Hematopoietic multipotent progenitor cell treated with erythropoietin and hydrocortisone succinate and interleukin-3 and kit ligand, for 8 days (in vitro differentiated cells): ENCODE results near the gene GSX1.
"Not testable (repeated sequence)": the region's sequence is repeated elsewhere in the genome, so short reads cannot be mapped to it uniquely, and the experiment has no call there.

ENCODE experiments used
- DNase-seq: peaks from one replicate; pipeline ENCODE4 v3.0.0-alpha.2; 2015

Gene GSX1

DNA sequence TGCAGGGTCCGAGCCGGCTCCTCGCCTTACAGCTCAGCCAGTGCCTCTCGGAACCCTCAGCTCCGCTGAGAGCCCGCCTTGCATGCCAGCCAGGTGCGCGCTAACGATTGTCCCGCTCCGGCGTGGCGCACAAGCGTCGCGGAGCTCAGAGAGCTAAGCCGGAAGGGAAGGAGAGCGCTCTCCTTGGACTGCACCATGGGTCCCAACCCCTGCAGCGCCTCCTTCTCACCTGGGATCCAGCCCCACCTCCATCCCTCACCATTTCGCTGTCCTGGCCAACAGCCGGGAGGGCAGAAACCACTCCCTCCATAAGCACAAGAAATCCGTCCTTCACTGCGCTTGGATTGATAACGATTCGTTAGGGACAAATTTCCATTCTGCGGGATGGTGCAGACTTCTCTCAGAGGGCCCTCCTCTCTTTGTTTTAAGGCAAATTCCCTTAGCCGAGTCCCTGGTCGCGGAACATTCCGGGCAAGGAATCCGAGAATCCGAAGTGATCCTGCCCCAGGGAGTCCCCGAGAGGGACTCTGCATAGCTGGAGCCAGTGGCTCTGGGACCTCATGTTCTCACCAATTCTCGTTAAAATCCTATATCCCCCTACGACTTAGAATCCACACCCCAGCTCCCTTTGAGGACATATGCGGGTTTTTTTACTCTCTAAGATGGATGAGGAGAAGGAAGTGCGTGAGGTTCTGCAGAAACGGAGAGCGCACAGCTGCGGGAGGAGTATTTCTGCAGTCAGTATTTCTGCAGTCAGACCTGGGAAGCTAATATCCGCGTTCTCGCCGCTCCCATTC, 2.8 kb downstream of the GSX1 start:
- no peak for DNase-seq

DNA sequence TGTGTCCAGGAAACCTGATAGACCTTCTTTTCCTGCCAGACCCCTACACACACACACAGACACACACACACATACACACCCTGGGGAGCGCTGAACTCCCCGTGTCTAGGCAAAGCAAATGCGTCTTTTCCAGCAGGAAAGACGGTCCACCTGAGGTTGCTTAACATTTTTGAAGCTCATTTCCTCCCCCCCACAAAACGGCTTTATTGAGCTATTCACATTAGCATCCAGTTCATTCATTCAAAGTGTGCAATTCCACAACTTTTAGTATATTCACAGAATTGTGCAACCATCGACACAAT, 3.4 kb downstream of the GSX1 start:
- no peak for DNase-seq

DNA sequence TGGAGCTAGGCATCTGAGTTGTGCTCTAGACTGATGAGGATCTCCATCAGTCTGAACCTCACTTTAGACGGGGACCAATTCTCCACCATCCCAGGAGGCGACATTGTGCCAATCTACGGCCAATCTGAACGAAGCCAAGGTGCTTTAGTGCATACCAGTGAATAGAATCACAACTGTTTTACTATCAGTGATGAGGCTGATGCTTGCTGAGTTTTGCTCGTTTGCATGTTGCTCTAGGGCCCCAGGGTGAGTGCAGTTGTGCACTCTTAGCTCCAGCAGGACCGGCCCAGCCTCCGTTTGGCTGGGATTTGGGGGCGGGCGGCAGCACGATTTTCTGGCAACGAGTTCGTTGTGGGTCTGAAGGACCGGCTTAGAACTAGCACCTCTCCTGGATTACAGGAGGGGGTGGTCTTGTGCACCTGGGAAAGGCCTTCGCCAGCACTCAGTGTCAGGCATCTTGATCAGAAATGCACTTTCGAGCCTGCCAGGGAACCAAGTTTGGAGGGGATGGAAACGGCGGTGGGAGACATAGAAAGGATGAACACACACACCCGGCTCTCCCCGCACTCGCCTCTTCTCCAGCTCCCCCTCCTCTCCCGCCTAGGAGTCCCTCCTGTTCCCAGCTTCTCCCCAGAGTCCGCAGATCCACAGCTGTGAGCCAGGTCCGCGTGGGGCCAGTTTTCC, 4.4 kb downstream of the GSX1 start:
- no peak for DNase-seq

DNA sequence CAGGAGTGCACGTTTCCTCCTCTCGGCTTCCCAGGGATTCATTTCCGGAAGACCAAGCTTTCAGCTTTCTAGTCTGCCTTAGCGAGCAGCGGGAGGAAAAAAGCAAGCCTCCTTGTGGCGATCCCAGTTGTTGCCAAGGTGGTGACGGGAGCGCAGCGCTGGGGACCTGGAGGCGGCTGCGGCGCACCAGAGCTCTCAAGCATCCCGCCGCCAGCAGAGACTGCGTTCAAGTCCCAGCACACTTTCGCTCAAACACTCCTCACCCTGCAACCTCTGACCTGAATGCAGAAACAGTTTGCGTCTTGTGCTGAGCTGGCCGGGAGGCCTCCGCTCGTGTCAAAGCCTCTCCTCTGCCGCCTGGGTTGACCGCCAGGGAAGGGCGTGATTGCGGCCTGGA, 4.9 kb downstream of the GSX1 start:
- DNase-seq: no peak

DNA sequence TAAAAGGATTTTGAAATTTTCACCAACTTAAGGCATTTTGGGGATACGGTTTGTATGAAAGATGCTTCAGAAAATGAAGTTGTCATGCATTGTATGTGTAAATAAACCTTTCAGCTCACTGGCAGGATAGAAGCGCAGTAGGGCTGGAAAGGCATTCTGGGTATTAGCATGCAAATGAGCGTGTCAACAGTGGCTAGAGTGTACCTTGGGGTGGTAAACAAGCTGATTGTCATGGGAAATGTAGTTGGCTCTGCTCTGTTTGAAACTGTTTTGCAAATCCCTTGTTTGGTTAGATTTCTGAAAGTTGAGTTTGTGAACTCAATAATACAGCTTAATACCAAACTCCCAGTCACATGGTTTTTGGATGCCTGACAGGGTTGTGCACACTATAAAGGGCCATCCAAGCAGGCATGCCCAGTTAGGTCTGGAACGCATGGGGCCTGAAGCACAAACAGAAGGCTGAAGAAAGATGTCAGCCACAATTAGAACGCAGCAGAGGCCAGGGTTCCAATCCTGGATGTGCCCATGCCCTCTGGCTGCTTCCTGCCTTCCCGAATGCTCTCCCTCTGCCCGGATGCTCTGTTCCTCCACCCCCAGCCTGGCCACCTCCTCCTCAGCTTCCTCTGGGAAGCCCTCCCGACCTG, 14.6 kb downstream of the GSX1 start:
- no peak for DNase-seq

DNA sequence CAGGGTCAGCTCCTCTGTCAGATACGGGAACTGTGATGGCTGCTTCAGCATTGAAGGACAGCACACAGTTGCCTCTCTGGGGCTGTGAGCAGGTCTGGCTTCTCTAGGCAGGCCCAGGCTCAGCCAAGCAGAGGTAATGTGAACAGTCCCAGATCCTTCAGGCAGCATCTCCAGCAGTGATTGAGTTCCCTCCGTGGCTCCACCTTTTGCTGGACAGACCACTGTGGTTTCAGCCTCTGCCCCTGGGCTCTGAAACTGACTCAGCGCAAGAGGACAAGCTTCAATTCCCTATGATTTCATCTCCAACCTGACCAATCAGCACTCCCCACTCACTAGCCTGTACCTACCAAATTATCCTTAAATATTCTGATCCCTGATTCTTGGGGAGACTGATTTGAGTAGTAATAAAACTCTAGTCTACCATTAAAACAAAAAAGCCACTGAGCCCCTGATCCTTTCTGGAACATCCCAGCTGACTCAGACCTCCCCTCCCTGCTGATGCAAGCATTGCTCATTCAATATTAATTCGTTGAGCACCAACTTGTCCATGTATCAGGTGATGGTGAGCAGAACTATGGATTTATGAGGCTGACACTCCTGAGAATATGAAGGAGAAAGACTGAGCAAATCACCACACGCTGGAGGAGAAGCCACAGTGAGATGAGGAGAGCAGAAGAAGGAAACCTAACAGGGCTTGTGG, 16.7 kb downstream of the GSX1 start:
- DNase-seq: no peak

DNA sequence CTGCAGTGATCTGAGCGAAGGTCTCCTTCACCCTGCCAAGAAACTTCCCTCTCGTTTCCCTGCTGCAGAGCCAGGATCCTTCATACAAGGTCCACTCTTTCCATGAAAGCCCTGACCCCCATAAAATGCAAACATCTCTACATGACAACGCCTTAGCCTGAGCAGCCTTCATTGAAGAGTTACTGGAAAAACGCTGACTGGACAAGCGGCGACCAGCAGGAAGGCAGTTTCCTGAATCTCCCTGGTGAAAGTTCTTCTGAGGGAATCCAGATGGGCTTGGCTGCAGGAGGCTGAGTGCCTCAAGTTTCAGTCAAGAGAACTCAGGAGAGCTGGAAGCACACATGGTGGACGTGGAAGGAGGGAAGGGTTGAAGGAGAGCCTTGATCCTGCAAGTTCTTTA, 17.7 kb downstream of the GSX1 start:
- DNase-seq: no peak

DNA sequence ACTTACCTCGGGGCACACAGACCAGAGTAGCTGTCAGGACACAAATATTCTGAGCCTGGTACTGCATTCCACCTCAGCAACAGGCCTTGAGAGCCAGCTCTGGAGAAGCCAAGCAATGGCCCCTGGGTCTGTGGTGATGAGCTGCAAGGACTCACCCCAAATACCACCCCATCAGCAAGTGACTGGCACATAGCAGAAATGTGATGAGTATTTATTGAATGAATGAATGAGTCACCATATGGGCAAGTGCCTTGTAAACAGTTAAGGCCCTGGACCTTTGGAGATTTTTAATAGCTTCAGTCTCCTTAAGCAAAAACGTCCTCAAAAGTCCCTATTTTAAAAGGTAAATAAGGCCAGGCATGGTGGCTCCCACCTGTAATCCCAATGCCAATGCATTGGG, 18.2 kb downstream of the GSX1 start:
- DNase-seq: no peak

DNA sequence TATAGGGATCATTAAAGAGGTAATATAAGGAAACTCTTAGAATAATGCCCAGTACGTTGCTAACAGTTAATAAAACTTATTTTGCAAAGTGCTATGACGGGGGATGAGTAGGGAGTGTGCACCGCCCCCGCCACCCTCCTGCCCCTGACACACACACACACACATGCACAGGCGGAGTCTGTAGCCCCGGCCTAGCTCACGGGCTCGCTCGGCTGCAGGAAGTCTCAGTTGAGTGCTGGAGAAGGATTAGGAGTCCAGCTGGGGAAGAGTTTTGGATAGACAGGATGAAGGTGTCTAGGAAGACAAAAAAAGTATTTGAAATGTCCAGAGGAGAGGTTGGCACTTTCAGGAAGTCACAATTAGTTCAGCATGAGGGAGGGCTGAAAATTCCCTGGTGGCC, 21.5 kb downstream of the GSX1 start:
- no peak for DNase-seq

DNA sequence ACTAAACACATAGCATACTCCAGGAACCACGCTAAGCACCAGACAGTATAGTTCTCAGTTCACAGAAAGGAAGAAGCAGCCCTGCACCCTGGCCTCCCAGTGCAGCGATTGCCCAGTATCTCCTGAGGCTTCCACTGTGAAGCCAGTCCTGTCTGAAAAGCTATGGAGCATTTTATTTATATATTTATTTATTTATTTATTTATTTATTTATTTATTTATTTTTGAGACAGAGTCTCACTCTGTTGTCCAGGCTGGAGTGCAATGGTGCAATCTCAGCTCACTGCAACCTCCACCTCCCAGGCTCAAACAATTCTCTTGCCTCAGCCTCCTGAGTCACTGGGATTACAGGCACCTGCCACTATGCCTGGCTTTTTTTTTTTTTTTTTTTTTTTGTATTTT, 25.5 kb downstream of the GSX1 start:
- not testable (repeated sequence) for DNase-seq

DNA sequence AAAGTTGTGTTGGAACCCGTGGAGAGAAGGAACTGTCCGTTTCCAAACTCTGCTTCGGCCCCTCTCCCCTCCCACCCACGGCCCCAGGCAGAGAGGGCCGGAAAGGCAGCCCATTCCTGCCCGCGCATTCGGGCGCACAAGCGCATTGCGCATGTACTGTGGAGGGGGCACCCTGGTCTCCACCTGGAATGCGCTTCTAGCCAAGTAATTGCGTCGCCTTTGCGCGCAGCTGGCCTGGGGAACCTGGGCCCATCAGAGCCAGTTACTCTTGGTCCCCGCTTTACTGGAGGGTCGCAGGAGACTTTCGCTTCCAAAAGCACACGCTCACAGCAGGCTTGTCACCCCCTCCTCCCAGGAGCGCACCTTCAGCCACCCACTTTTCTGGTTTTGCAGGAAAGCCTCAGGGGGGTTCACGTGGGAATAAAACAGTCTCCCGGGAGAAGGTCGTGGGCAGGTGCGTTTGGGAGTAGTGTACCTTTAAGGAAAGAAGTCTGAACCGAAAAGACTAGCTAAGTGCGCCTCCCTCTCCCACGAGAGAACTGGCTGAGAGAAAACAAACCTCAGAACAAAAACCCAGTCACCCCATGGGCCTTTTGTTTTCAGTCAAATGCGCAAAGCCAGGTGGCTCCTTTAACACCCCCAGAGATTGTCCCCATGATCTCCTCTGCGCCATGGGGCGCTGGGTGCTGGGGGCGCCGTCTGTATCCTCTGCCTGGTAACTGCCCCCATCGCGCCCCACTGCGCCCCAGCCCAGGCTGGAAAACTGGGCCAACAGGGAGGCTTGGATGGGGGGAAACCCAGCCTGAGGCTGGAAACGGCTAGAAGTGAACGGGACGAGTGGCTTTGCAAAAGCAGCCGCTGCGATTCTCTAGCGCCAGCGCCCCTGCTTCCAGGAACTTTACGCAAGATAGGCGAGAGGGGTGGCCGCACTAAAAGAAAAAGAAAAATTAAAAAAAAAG, 28.5 kb downstream of the GSX1 start:
- no peak for DNase-seq

DNA sequence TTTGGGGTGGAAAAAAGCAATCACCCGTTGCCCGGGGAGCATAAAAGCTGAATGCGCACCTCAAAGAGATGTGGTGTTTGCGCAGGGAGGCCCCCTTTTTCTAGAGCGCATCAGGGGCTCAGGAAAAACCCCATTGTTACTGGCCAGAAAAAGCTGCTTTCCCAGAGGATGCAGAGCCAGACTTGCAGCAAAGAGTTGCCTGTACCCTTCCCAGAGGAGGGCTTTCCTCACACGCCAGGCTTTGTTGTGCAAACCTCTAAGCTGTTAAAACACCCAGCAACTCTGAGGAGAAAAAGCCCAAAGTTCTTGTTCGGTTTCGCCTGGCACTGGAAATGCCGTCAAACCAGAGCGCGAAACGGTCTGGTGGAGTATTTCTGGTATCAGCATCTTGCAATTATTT, 29.3 kb downstream of the GSX1 start:
- DNase-seq: no peak

DNA sequence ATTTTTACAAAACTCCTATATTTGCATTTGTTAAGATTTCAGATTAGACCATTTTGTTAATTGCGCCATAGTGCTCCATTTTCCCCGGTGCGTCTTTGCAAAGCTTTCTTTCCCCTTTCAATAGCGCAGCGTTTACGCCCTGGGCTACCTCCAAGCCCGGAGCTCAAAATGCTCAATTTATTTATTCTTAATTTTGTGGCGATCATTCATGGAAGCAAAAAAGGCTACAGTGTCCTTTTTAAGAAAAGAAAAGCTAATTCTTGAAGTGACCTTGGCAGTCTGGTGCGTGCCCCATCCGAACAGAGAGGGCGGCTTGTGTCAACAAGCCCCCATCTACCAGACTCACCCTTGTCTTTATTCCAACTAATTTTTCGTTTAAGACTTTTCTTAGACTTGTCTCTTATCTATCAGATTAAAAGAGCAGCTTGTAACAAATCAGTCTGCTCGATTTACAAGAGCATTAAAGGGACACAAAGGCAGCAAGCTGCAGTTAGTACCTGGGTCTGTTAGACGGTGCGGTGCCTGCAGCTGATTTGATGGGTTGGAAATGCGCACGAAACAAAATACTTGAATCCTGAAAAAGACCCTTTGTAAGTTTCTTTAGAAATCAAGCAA, 30.1 kb downstream of the GSX1 start:
- no peak for DNase-seq

DNA sequence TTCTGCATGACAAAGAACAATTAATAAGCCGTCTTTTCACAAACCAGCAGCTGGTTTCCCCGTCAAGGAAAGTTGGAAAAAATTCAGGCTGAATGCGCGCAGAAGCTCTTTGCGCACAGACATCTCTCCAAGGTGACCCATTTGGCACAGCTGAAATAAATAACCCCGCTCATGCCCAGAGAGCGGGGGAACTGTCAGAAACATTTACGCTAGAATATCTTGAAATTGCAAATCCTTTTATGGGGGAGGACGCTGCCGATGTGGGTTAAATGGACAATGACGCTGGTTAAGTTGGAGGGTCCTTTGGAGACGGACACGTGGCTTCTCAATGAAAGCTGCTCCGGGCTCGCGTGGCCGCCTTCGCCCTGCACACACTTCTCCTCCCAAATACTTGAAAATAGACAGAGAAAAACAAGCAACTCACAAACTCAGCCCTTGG, 30.6 kb downstream of the GSX1 start:
- DNase-seq: no peak

DNA sequence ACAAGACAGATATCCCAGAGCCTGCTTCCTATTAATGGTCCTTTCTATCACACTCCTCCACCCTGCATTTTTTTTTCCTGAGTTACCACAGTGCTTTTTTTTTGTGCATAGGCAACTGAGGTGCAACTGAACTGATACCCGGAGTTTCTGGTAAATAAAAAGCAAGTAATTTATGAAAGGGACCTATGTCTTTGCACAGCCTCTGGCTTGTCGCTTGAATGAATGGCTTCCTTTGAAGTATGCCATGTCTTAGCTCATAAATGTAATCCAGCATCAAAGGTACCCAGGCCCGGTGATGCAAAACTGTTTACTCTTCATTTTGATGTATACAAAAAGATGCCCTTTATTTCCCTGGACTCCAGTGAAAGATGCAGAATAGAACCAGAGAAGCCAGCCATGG, 31.8 kb downstream of the GSX1 start:
- no peak for DNase-seq

DNA sequence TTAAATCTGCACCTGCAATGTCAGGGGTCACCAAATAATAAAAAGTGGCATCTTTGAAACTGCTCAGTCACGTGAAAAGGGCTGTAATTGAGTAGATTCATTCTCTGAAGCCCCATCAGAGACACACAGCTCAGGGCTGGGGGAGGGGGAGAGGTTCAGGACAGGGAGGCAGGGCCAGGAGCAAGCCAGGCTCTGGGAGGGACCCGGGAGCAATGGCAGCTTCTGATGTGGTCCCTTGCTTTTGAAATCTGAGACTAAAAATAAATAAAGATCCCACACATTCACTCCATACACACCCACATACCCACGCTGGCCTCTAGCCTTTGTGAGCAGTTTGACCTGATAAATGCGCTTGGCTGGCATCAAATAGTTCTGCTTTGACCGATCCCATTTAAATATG, 32.8 kb downstream of the GSX1 start:
- DNase-seq: no peak

DNA sequence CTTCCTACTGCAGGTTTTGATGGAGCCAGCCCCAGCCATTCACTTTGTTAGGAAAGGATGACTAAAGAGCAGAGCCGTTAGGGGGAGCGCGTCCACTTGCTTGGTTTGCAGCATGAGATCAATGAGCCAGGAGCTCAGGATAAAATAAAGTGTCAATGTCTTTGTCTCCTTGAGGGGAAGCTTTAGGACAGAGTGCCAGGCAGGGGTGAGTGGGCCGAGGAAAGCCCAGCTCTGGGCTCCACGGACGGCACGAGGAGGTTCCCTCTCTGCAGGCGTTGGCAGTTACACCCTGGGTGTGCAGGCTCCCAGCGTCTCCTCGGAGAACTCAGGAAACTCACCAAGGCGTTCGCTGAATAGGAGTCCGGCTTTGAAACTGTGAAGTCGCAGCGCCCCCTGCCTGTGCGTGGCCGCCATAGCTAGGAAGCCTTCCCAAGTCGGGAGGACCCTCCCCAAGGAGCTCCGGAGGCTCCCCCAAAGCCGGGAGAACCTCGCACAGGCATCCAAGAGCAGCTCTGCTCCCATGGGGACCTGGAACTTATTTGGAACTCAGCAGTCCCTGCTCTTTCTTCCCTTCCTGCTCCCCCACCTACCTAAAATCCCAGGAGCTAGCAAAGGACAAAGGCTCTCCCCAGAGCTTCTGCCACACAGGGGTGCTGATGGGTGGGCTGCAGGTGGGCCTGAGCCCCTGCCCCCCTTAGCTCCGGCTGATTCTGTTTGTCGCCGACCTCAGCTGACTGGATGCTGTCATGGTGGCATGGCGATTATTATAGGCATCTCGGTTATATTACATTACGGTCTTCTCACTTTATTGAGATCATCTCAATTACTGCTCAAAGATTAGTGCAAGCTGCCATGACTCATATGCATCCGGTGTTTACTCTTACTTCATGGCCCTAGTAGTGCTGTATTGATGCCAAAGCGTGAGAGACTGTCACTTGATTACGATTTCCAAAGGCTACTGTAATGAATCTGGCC, 34.4 kb downstream of the GSX1 start:
- peak; percentile 82 for DNase-seq

DNA sequence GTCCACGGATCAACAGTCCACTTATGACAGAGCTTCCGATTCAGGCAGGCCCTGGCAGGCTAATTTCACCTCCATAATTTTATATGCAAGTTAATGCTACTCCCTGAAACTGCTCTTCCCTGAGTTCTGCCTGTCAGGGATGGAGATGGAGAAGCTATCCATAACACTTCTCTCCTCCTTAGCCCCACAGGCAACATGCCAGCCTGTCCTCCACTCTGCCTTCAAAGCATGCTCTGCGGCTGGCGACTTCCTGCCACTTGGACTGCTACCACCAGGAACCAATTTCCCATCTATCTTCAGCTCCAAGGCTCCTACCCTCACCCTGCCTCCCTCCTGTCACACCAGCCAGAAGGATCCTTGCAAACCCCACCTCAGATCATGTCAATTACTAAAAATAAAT, 35.4 kb downstream of the GSX1 start:
- no peak for DNase-seq

DNA sequence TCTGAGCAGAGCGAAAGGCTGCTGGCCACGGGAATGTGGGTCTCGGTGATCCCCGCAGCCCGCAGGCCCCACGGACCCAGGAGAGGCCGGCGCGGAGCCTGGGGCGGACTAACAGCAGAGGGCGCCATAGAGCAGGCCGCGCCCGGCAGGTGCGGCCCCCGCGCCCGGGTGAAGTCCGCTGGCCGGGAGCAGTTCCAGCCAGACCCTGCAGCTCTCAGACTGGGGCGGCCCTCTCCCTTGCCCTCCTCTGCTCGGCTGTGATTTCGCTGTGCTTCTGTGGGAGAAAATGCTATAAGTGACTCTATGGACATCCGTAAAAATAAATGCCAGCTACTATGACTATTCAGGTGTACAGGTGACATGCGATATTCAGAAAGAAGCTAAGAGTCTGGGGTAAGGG, 37.7 kb downstream of the GSX1 start:
- peak; percentile 23 for DNase-seq

DNA sequence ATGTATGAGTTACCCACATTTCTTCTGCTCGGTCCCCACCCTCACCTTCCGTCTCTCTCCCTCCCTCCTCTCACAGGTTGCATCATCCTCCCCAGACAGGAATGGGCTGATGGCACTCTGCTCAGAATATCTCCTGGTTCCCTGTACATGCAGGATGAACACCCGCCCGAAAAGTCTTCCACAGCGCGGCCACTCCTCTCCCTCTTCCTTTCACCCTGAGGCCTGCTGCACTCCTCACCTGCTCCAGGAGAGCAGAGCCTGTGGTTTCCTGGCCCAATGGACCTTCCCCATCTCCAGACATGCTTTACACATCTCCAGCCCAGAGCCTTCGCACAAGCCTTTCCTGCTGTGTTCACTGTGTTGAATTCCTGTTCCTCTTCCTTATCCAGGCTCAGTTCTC, 40.9 kb downstream of the GSX1 start:
- no peak for DNase-seq

DNA sequence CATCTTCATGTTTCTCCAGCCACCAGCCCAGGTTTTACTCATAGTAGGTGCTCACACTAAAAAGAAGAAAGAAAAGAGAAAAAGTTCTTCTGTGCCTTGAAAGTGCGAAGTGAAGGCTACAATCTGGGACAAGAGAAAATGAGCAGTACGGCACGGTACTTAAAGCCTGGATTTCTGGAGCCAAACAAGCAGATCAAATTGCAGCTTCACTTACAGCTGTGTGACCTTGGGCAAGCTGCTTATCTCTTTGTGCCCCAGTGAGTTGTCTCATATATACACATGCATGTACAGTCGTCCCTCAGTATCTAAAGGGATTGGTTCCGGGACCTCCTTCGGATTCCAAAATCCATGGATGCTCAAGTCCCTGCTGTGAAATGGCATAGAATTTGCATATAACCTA, 41.8 kb downstream of the GSX1 start:
- DNase-seq: no peak
